ENCODE results near the gene LENG8. TPM values are rescaled to one million over a fixed set of nuclear protein-coding genes. Genes with fewer than 3 reads are reported as not detected.
A peak's percentile ranks its signal among the peaks of the same experiment; 100 is the strongest.

The LENG8 gene
- total RNA-seq, 1 experiment from 2014 or later = 148 TPM

GRCh38 chr19:54418030-54418929 is 30.7 kb upstream of the LENG8 start:
- no peak overlapping the region for H3K23ac ChIP-seq (ENCODE audit: insufficient read length, low read depth, low read length)
- no peaks in the 10 kb centered on the region for H3K9me3 ChIP-seq (ENCODE audit: control insufficient read depth, low read depth, low read length)
- no peak overlapping the region for H2BK20ac ChIP-seq (ENCODE audit: low read depth, low read length, poor library complexity, severe bottlenecking)
- H3K79me1 ChIP-seq (ENCODE audit: insufficient read depth, low read depth, low read length, poor library complexity, severe bottlenecking) = no peaks in the 10 kb centered on the region
- H3T11ph ChIP-seq (ENCODE audit: low read length) = no peak overlapping the region
- no peaks in the 10 kb centered on the region for H3K79me2 ChIP-seq (ENCODE audit: insufficient read depth, low read length)
- Mint-ChIP-seq H3K4me3 (peak overlapping the region; percentile 12 to 36), H3K27ac (peak overlapping the region in 2 of 3 experiments; percentile 41 to 86; a peak in 5 of 7 replicates), H3K27me3 (ENCODE audit: low read depth) (peaks cover 43% of the 10 kb centered on the region), H3K36me3 (ENCODE audit: insufficient read depth in 1 of 3, low read depth in 3 of 3) (peaks cover 14 to 35% (median 24%) of the 10 kb centered on the region in 3 experiments), H3K4me1 (peaks cover 41 to 47% of the 10 kb centered on the region in 2 experiments), H3K9me3 (peaks cover 12 to 14% of the 10 kb centered on the region in 2 experiments)
- no peak for TF ChIP-seq CTCF (conservative IDR thresholded peaks at IDR 0.05)
- no peak overlapping the region for H3K56ac ChIP-seq (ENCODE audit: insufficient read length, low read depth, low read length)
- no peak overlapping the region for H3K14ac ChIP-seq (ENCODE audit: insufficient read depth, low read length)
- H2AFZ ChIP-seq (ENCODE audit: low read length) = no peak overlapping the region
- peaks cover 5% of the 10 kb centered on the region; the same call in 1 of the 2 replicates for H3K4me1 ChIP-seq (ENCODE audit: insufficient read depth, low read length)
- peaks cover 15% of the 10 kb centered on the region for H3K23me2 ChIP-seq (ENCODE audit: insufficient read length, low read depth, low read length, poor library complexity, severe bottlenecking)
- no peak overlapping the region for H3K9ac ChIP-seq (ENCODE audit: extremely low read depth, insufficient read length, low read length)
- no peak overlapping the region for H4K91ac ChIP-seq (ENCODE audit: insufficient read length, low read depth, low read length)
- WGBS (ENCODE audit: extremely low coverage, insufficient read length, low lambda C conversion rate) = no CpG with 5 or more reads among the region's 25 CpGs
- no peak overlapping the region for H3K4me2 ChIP-seq (ENCODE audit: insufficient read depth, insufficient read length, low read length)
- peaks cover 12% of the 10 kb centered on the region; the same call in 1 of the 2 replicates for H3K27me3 ChIP-seq (ENCODE audit: insufficient read depth, low read length)
- H2BK12ac ChIP-seq (ENCODE audit: insufficient read length, low read depth, low read length) = no peak overlapping the region
- no peak overlapping the region for H3K27ac ChIP-seq (ENCODE audit: insufficient read length, low read depth, low read length)
- no peak overlapping the region for H3K18ac ChIP-seq (ENCODE audit: insufficient read length, low read depth, low read length)
- no peaks in the 10 kb centered on the region for H4K20me1 ChIP-seq (ENCODE audit: control insufficient read depth, insufficient read depth, insufficient read length)
- no peak overlapping the region for H2AK5ac ChIP-seq (ENCODE audit: insufficient read length, low read length)
- no peak overlapping the region for H2BK15ac ChIP-seq (ENCODE audit: low read depth, low read length)
- no peak overlapping the region for H4K5ac ChIP-seq (ENCODE audit: insufficient read length, low read depth, low read length)
- no peak overlapping the region for H4K8ac ChIP-seq (replicated peaks; ENCODE audit: insufficient read length, low read depth, low read length)
- H2BK120ac ChIP-seq (ENCODE audit: low read depth, low read length, poor library complexity, severe bottlenecking) = no peak overlapping the region
- H3K4ac ChIP-seq (ENCODE audit: low read depth, low read length) = no peak overlapping the region
- no peak overlapping the region for H2BK5ac ChIP-seq (ENCODE audit: insufficient read length, low read length)
- no peak for DNase-seq

Data from H9 (cell line).